Islet precursor cell (in vitro differentiated cells): ENCODE measurements around the gene GPR152.

ENCODE experiments used
- DNase-seq: peaks from one replicate; pipeline ENCODE4 v3.0.0-alpha.2; 2018

GPR152 gene

GRCh38 chr11:67464411-67465188 is 12.1 kb upstream of the GPR152 start:
- DNase-seq: peak; percentile 96

DNA sequence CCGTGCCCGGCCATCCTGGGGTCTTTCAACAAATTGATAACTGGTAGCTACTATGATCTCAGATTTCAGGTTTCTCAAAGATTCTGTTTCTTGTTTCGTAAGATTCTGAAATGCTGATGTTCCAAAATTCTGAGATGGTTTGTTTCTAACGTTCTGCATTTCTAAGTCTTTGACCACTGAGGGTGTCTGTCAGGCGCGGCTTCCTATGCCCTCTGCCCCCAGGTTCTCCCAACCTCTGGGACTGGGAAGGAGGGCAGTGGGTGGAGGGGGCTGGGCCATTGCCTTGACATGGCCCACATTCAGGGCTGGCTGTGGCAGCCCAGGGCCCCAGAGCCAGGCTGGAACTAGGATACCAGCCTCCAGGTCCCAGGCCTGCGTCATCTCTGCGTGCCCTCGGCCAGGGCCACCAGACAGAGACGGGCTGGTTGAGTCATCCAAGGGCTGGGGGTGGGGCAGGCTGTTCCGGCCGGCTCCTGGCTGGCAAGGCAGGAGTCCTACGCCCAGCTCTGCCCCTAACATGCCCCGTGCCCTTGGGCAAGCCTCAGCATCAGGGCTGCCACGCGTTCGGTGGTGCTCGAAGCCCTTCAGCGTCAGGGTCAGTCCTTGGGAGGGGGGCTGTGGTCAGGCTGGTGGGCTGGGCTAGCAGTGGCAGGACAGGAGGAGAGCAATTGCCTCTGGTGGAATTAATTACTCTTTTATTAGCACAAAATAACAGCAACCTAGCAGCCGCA is 11.3 kb upstream of the GPR152 start:
- peak; percentile 81 for DNase-seq

DNA sequence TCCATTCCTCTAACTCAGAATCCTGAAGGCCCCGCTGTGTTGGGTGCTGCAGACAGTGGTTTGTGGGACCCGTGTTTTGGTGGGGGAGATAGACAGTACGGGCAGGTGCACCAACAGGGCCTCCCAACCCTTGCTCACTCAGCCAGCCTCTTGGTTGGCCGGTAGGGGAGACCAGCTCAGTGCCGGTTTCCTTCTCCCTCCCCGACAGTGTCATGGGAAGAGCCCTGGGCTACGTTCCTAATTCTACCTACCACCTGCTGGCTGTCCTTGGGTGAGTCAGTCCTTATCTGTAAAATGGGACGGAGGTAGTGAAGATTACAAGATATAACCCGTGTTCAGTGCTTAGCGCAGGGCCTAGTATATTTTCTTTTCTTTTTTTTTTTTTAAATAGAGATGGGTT is 10.7 kb upstream of the GPR152 start:
- peak; percentile 52 for DNase-seq

GRCh38 chr11:67458266-67458665 is 5.7 kb upstream of the GPR152 start:
- no peak for DNase-seq

DNA sequence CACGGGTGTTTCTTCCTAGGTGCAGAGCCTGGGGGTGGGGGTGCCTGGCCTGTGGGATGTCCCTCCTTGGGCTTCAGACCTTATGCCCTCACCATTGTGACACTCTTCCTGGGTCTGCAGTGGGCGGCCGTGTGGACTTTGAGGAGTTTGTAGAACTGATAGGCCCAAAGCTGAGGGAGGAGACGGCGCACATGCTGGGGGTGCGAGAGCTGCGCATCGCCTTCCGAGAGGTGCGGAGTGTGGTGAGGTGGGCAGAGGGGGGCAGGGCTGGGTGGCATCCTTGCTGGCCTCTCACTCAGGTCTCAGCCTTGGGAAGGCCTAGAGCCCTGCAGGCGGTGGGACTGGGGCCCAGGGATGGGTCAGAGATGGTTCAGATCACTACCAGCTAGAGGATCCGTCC is 4.9 kb upstream of the GPR152 start:
- no peak for DNase-seq

- peak; percentile 56 for DNase-seq
Measured at GRCh38 chr11:67456068-67456705, 3.7 kb upstream of the GPR152 start.

DNA sequence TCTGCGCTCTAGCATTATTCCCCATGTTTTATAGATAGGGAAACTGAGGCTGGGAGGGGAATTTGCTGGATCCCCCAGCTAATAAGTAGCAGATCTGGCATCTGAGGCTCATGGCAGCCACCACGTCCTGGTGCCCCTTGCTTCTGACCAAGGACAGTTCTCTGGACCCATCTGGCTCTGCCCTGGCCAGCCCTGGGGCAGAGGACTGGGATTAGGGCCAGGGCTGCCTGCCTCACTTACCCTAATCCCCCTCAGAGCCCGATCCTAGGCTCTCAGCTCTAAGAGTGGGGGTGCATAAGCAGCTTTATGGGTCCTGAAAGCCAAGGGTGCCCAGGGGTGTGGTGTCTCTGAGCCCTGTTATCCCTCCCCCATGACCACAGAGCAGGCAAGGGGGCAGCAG is 2.5 kb upstream of the GPR152 start, which contains the start of gene CABP4:
CABP4 (plus strand) TSS at position 301 of the 400 bp plus-strand sequence; CDS start at position 371, 70 bp downstream.
- no peak for DNase-seq

GRCh38 chr11:67453816-67454732 is 1.5 kb upstream of the GPR152 start:
- no peak for DNase-seq

DNA sequence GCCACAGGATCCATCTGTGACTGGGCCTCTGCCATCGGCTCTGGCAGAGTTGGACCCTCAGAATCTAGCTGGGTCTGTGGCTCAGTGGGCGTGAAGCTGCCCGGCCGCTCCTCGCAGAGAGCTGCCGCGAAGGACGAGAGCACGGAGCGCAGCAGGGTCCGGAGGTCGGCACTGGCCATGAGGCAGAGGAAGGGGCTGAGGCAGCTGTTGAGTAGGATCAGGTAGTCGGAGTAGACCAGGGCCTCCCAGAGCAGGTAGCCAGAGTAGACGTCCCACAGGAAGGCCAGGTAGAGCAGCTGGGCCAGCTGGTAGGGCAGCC is 912 bp downstream of the GPR152 start:
- DNase-seq: peak; percentile 47

DNA sequence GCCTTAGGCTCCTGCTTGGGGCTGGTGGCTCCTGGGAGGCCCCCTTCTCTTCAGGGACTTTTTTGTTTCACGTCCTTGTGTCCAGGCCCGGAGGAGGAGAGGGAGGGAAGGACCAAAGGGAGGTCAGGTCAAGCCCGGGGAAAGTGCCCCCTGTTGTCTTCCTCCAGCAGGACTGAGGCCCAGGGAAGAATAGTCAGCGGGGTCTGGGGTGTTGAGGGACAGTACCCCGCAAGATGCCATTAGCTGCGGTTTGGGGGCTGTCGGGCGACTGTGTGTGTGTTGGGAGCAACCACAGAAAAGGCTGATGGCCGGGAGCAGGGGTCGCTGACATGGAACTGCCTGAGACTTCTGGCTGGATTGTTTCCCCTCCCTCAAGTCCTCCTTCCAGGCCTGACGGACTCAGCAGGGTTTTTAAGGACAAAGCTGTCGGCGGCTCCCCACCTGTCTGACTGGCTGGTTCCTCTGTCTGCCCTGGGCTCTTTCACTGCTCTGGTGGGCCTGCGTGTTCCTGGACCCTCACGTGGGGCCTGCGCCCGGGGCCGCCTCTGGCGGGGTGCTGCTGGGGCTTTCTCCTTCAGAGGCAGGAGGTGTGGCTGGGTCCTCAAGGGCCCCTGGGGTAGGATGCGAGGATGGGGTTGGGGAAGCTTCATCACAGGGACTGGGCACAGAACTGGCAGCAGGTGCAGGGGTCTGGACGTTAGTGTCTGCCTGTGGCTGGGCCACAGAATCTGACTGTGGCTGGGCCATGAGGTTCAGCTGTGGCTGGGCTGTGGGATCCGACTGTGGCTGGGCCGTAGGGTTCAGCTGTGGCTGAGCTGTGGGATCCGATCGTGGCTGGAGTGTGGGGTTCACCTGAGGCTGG is 1.5 kb downstream of the GPR152 start:
- DNase-seq: no peak

- DNase-seq: no peak
Measured at GRCh38 chr11:67449116-67449844, 3.2 kb downstream of the GPR152 start.

DNA sequence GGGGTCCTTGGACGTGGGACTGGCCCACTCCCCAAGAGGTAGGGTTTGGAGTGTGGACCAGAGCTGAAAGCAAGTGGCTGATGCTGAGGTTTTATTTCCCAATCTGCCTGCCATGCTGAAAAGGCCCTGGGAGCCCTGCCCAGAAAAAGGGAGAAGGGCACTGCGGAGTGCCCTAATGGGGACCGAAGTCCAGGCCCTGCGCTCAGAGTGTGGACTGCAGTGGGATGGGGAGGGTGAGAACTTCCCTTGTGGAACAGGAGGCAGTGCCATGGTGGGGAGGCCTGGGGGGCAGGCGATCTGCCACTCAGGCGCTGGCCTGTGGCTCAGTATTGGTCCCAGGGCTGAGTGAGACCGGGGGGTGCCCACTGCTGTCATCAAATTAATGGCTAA is 4.3 kb downstream of the GPR152 start:
- no peak for DNase-seq

- DNase-seq: no peak
Measured at GRCh38 chr11:67445515-67445914, 7.0 kb downstream of the GPR152 start.

- DNase-seq: no peak
Measured at GRCh38 chr11:67442504-67443404, 9.8 kb downstream of the GPR152 start.

GRCh38 chr11:67441731-67442351 is 10.7 kb downstream of the GPR152 start:
- no peak for DNase-seq

DNA sequence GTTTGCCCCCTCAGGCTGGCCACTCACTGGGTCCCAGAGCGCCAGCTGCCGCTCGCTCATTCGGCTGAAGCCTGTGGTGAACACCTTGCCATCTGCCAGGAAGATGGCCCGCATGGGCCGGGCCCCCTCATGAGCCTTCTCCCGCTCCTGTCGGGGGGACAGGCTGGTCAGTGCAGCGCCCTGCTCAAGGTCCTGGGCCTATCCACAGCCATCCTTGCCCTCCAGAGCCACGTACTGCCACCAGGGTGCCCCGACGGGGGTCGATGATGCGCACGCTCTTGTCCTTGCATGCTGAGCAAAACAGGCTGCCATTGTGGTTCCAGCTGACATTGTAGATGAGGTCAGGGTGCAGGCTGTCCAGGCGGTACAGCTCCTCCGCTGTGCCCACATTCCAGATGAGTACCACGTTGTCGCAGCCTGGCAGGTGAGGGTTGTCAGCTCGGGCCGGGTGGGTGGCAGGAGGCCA is 11.4 kb downstream of the GPR152 start:
- DNase-seq: no peak

GRCh38 chr11:67440229-67441097 is 12.1 kb downstream of the GPR152 start:
- no peak for DNase-seq
